ENCODE data around the gene CYP26B1.

DNA sequence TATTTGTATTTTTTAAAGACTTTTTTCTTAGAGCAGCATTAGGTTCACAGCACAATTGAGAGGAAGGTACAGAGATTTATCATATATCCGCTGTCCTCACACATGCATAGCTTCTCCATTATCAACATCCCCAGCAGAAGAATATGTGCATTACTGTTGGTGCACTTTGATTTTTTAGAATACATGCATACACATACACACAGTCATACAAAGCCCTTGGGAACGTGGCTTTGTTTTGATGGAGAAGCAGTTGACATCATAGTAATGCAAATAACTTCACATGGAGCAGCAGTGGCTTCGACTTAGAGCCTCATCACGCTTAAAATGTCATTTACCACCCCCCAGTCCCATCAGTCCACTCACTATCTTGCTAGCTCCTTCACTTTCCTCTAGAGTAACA is 26.5 kb downstream of the CYP26B1 start:
- TF ChIP-seq POLR2AphosphoS5 (IDR thresholded peaks at IDR 0.05; ENCODE audit: insufficient read depth, low read depth, low read length) (no peak), FOS (IDR thresholded peaks at IDR 0.05; ENCODE audit: borderline replicate concordance, insufficient read depth, low read length) (no peak), EZH2 (IDR thresholded peaks at IDR 0.05; ENCODE audit: borderline replicate concordance, low read depth, low read length, severe bottlenecking) (no peak)
- TF ChIP-seq, protein P1, sequence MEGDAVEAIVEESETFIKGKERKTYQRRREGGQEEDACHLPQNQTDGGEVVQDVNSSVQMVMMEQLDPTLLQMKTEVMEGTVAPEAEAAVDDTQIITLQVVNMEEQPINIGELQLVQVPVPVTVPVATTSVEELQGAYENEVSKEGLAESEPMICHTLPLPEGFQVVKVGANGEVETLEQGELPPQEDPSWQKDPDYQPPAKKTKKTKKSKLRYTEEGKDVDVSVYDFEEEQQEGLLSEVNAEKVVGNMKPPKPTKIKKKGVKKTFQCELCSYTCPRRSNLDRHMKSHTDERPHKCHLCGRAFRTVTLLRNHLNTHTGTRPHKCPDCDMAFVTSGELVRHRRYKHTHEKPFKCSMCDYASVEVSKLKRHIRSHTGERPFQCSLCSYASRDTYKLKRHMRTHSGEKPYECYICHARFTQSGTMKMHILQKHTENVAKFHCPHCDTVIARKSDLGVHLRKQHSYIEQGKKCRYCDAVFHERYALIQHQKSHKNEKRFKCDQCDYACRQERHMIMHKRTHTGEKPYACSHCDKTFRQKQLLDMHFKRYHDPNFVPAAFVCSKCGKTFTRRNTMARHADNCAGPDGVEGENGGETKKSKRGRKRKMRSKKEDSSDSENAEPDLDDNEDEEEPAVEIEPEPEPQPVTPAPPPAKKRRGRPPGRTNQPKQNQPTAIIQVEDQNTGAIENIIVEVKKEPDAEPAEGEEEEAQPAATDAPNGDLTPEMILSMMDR (IDR thresholded peaks at IDR 0.05; ENCODE audit: extremely low read depth in 1 of 2, insufficient read depth in 1 of 2, low read depth in 1 of 2, low read length in 2 of 2): no peak
- TF ChIP-seq, protein P2, sequence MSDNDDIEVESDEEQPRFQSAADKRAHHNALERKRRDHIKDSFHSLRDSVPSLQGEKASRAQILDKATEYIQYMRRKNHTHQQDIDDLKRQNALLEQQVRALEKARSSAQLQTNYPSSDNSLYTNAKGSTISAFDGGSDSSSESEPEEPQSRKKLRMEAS (IDR thresholded peaks at IDR 0.05; ENCODE audit: insufficient read depth, insufficient read length): no peak
